Stimulated activated CD4-positive, alpha-beta T cell treated with anti-CD3 and anti-CD28 coated beads, Interleukin-1b, Interleukin-23, amount 100 ng/mL, for 48 hours (primary cell): ENCODE data around the gene KLRG1.

Experiments used
- DNase-seq: peaks from one replicate; pipeline ENCODE4 v3.0.0-alpha.2; 2020

KLRG1 gene

GRCh38 chr12:8987163-8987562 is 2.2 kb upstream of the KLRG1 start:
- DNase-seq = no peak

DNA sequence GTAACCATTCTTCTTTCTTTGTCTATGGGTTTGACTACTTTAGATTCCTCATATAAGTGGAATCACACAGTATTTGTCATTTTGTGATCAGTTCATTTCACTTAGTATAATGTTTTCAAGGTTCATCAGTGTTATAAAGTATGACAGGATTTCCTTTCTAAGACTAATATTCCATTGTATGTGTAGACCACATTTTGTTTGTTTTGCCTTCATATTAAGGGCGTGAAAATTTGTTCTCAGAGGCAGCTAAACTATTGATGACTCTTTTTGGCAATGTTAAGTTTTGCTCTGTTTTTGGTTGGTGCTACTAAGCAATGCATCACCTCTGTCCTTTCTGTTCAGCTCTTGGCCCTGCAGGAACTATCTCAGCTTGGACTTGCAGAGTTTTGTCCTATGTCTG is 1.7 kb upstream of the KLRG1 start:
- DNase-seq = no peak

DNA sequence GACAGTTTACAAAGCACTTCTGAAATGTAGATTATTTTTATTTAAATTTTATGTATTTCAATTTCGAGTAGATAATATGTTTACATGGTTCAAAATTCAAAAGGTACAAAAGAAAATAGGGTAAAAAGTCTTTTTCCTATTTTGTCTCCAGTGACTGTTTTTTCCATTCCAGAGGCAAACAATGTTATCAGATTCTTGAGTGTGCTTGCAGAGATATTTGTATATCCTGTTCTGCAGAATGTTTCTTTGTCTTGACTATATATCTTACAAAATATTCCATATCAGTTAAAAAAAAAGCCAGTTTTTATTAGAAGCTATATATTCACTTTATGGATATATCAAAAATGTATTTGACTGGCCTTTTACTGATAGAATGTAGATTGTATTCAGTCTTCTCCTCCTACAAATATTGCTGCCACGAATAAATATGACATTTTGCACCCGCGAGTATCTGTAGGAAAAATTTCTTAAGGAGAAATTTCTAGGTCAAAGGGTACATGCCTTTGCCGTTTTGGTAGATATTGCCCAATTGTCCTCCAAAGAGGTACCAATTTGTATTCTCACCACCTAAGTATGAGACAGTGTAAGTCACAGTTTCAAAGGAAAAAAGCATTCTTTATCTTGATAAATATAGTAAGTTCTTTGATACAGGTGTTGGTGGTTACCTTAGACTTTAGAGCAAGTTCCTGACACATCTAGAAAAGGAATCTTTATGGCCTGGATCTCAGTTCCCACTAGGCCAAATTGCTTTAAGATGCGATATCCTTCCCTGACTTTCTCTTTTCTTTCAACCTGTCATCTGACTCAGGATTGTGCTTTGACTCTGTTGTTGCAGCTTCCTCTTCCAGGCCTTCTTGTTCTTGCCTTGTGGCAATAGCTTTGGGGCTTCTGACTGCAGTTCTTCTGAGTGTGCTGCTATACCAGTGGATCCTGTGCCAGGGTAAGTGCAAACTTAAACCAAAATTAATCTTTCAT is 2.3 kb downstream of the KLRG1 start:
- DNase-seq = no peak

DNA sequence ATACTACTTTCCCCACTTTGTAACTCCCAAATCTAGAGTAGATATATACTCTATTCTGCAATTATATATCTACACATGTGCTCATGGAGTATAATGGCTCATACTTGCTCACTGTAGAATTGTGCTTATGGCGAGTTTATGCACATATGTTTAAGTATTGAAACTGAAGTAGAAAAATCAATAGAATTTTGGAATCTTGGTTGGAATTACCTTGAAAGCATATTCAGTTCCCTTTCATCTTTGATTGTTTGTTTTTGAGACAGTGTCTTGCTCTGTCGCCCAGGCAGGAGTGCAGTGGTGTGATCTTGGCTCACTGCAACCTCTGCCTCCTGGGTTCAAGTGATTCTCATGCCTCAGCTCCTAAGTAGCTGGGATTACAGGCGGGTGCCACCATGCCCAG is 4.5 kb downstream of the KLRG1 start:
- DNase-seq = no peak

- DNase-seq = no peak
Observed at GRCh38 chr12:8995021-8995775, 5.9 kb downstream of the KLRG1 start.

DNA sequence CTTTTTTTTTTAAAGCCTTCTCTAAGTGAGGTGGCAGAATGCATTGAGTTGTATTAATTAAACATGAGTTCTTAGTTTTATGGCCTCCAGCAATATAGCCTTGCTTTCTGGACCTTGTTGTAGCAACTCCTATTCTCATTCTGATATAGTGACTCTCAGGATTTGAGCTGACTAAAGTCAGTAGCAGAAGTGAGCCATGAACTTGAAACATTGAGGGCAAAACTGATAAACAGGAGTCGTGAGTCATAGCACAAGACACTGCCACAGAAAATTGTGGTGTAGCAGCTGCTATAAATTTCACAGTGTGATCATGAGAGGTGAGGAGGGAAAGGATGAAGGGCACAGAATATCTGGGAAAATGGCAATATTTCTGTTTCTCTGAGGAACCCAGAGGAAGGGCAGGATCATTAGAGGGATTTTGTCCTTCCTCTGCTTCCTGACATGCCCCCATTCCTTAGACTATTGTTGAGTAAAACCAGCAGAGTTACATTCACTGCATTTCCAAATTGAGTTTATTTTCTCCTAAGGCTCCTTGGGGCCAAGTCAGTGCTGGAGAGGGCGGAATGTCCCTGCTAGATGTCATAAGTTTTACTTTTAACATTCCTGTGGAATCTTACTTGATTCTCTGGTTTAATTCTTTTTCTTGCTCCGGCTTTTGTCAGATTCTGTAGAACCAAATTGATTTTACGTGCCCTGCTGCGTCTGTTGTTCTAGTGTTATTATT is 7.5 kb downstream of the KLRG1 start:
- DNase-seq = peak; percentile 37

DNA sequence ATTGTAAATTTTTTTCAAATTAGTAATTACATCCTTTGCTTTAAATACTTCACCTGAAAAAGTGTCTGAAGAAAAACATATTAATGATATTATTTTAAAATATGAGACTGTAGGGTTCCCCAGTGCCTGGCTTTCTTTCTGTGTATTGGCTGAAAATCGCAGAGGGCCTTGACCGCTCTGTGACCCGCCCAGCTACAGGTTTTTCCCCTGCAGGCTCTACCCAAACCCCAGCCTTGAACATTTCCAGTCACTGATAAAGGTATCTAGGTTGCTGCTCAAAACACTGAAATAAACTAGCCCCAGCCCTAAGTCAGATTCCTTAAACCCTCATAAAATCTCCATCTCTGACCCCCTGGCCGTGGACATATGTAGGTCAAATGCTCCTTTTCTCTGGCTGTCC is 11.9 kb downstream of the KLRG1 start:
- DNase-seq = no peak

DNA sequence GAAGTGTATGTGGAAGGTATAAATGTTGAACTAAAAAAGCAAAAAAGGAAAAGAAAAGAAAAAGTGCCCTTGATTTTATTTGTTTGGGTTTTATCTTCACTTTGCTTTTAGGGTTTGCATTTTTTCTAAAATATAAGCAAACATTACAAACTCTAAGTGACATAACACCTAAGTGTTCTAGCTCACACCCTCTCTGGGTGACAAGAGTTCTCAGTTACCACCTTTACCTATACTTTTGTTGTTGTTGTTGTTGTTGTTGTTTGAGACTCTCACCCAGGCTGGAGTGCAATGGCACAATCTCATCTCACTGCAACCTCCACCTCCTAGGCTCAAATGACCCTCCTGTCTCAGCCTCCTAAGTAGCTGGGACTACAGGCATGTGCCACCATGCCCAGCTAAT is 13.0 kb downstream of the KLRG1 start:
- DNase-seq = no peak

GRCh38 chr12:9022592-9022991 is 33.2 kb downstream of the KLRG1 start:
- DNase-seq = no peak

DNA sequence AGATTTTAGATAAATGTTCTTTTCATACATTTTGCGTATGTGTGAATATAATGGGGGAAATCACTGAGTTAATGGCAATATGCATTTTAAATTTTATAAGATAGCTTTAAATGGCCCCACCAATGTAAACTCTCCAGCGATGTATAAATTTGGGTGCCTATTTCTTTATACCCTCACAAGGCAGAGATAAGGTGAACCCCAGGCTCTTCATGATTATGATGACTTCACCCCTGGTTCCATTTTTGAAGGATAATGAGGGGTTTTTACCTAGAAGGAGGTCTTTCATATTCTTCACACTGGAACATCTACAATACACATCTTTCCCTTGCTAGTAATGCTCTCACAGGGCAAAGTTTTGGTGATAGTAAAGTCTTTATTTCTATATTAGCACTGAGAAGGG is 35.2 kb downstream of the KLRG1 start:
- no peak for DNase-seq

- peak; percentile 48 for DNase-seq
Observed at GRCh38 chr12:9027161-9028059, 38.1 kb downstream of the KLRG1 start.

DNA sequence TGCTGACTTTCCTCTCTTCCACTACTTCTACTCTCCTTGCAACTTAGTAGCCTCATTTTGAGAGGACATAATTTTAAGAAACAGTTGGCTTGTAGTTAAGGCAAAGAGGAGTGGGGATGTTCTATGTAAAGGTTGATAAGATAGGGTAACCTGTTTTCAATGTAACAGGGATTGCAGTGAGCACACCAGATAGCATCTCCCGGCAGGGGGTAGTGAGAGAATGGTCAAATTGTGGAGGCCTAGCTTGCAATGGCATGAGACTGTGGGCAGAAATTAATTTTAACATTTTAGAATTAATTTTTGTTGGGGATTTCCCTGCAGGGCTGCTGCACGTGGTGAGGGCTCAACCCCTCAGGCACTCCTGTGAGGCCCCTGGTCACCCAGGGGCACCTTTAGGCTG is 41.4 kb downstream of the KLRG1 start:
- no peak for DNase-seq

DNA sequence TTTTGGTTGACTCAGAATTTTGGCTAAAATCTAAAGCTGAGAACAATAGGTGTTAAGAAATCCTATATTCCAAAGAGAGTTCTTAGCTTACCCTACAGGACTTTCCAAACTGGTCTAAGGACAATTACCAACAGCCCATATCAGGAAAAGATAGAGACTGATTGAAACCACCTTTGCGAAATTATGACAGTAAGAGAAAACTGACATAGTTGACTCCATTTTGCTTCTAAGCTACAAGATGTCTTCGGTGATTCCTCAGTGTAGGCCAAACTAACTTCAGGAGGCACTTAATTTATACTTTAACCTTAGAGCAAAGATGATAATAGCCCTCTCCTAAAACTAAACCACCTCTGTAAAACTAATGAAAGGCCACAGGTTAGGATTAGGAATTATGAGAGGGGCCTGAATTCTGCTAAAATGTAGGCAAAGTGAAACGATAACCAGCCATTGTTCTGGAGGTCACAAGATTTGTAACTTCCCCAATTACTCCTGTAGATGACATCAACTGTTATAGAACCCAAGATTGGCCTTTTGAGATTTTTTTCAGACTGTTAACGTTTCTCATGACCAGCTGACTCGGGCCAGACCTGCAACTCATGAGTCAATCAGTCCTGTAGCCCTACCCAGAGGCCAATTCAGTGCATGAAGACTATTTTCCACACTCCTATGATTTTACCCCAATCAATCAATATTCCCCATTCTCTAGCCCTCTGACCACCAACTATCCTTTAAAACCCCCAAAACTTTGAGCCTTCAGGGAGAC is 43.0 kb downstream of the KLRG1 start:
- DNase-seq = no peak

DNA sequence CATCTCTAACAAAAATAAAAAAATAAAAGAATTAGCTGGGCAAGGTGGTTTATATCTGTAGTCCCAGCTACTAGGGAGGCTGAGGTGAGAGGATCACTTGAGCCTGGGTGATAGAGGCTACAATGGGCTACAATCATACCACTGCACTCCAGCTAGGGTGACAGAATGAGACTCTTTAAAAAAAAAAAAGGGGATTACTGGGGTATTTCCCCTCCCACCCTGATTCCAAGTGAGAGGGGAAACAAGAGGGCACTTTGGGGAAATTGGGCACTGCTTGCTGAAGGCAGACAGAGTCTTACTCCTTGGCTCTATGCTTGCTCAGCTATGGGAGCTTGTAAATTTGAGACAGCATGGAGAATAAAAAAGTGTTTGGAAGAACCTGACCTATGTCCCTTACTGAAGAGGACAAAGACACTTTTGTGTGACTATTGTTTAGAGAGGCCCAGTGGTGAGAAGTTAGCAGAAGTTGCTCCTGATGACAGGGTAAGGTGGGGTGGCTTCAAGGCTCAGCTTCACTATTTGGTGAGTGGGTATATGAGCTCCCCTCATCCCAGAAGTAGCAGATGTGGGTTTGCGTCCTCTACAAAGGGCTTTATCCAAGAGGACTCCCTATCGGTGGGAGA is 44.0 kb downstream of the KLRG1 start:
- no peak for DNase-seq

GRCh38 chr12:9034095-9034494 is 44.7 kb downstream of the KLRG1 start:
- no peak for DNase-seq

DNA sequence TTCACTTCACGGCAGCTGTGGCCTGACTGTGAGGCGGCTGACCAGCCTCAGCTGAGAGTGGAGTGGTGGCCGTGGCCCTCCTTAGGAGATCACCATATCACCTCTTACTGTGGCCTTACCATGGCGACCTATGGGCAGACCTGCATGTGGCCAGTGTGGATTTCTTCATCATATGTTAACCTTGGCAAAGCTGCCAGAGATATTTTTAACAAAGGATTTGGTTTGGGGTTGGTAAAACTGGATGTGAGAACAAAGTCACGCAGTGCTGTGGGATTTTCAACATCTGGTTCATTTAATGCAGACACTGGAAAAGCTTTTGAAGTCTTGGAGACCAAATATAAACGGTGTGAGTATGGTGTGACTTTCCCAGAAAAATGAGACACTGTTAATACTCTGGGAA is 46.9 kb downstream of the KLRG1 start:
- DNase-seq = no peak

GRCh38 chr12:9037431-9037830 is 48.1 kb downstream of the KLRG1 start:
- DNase-seq = no peak

GRCh38 chr12:9039397-9039977 is 50.1 kb downstream of the KLRG1 start:
- DNase-seq = no peak

GRCh38 chr12:9040484-9041186 is 51.3 kb downstream of the KLRG1 start:
- DNase-seq = no peak

- DNase-seq = no peak
Observed at GRCh38 chr12:9041321-9041720, 52.0 kb downstream of the KLRG1 start.
